Testis (tissue), 3 donors: ENCODE measurements around the gene TK2. TPM values are rescaled to one million over a fixed set of nuclear protein-coding genes. Genes with fewer than 3 reads are reported as not detected.

Experiments
- DNase-seq: peaks from one replicate; pipeline ENCODE4 v3.0.0-alpha.2; 2019
- H3K27ac ChIP-seq, 2 donors: fragments of 200-600 bp; sonication (generic); one replicate each; pipeline ENCODE4 v1.5.1; 2019
- H3K27me3 ChIP-seq: fragments of 200-600 bp; sonication (generic); one replicate; pipeline ENCODE4 v1.5.1; 2019
- H3K36me3 ChIP-seq: fragments of 200-600 bp; sonication (generic); one replicate; pipeline ENCODE4 v1.5.1; 2017; ENCODE audit warnings: low read depth; ENCODE audit errors: missing control alignments
- H3K4me1 ChIP-seq: fragments of 200-600 bp; sonication (generic); one replicate; pipeline ENCODE4 v1.5.1; 2019
- H3K4me3 ChIP-seq, 2 donors: fragments of 200-600 bp; sonication (generic); one replicate each; pipeline ENCODE4 v1.5.1; 2017 to 2019
- H3K9me3 ChIP-seq: fragments of 200-600 bp; sonication (generic); one replicate; pipeline ENCODE4 v1.5.1; 2017
- CTCF ChIP-seq, 3 experiments: fragments of 450-650 bp in 2 of 3; fragments of 200-600 bp in 1 of 3; sonication (generic) in 1 of 3; IDR thresholded peaks; one replicate each; pipeline ENCODE4 v1.5.1; 2016 to 2019; ENCODE audit warnings: antibody characterized with exemption in 3 of 3, mild to moderate bottlenecking in 2 of 3, moderate library complexity in 1 of 3
- POLR2A ChIP-seq: fragments of 450-650 bp; IDR thresholded peaks from one replicate; pipeline ENCODE4 v1.6.1; 2017; ENCODE audit warnings: antibody characterized with exemption, mild to moderate bottlenecking, moderate library complexity
- WGBS, 2 donors: methylation state at CpG; one replicate each; pipeline ENCODE4 v1.1.5; 2018; 5-methylcytosine and 5-hydroxymethylcytosine counted together
- intact Hi-C: fragments of 100-400 bp; cut with DNase I; formaldehyde crosslinking; loops from one replicate; pipeline ENCODE4 v1.15.1; 2023; ENCODE audit warnings: low total_unique reads
- polyA plus RNA-seq: library from polyadenylated mRNA; stranded (reverse); fragments of 350-450 nt; fragmentation: Illumina TruSeq; extraction: RNeasy Lipid Tissue Mini Kit (QIAGEN cat#74804); gene quantifications from one replicate; pipeline ENCODE4 v1.2.3, GENCODE V29; 2014; ENCODE audit warnings: low read depth, low replicate concordance; ENCODE audit not compliant: insufficient read depth
- total RNA-seq, 2 donors: library from RNA; depleted of rRNA; stranded (reverse); fragments of >200 nt; gene quantifications; one replicate each; pipeline ENCODE4 v1.2.3, GENCODE V29; 2016

The TK2 gene
- total and polyA plus RNA-seq, 3 donors from 2014 or later = 51.7 to 73.4 (median 66.8) TPM

- H3K4me3 ChIP-seq = no peak overlapping the region
- TF ChIP-seq CTCF (IDR thresholded peaks at IDR 0.05) (no peak), POLR2A (no peak)
- intact Hi-C loops = no loop called here
- no peaks in the 10 kb centered on the region for H3K27me3 ChIP-seq
- WGBS, 2 donors = 85 to 92% methylated on average over 3 of the region's 3 CpGs
- no peak overlapping the region for H3K27ac ChIP-seq
- H3K4me1 ChIP-seq = no peaks in the 10 kb centered on the region
- H3K9me3 ChIP-seq = no peaks in the 10 kb centered on the region
- H3K36me3 ChIP-seq = no peaks in the 10 kb centered on the region
- no peak for DNase-seq
Measured at GRCh38 chr16:66542396-66542795, 7.5 kb downstream of the TK2 start.

GRCh38 chr16:66541388-66542355 is 8.2 kb downstream of the TK2 start:
- Histone ChIP-seq H3K27me3 (no peaks in the 10 kb centered on the region), H3K27ac (no peak overlapping the region), H3K4me3 (no peak overlapping the region), H3K36me3 (no peaks in the 10 kb centered on the region), H3K4me1 (no peaks in the 10 kb centered on the region), H3K9me3 (no peaks in the 10 kb centered on the region)
- intact Hi-C loops = no loop called here
- WGBS, 2 donors = 79 to 82% methylated on average over 18 of the region's 18 CpGs
- DNase-seq = no peak
- TF ChIP-seq POLR2A (no peak), CTCF (IDR thresholded peaks at IDR 0.05) (no peak)

GRCh38 chr16:66539623-66540469 is 10.1 kb downstream of the TK2 start:
- Histone ChIP-seq H3K9me3 (no peaks in the 10 kb centered on the region), H3K4me1 (no peaks in the 10 kb centered on the region), H3K4me3 (no peak overlapping the region), H3K27me3 (no peaks in the 10 kb centered on the region), H3K36me3 (no peaks in the 10 kb centered on the region), H3K27ac (no peak overlapping the region)
- TF ChIP-seq POLR2A = no peak
- no peak for TF ChIP-seq CTCF (IDR thresholded peaks at IDR 0.05)
- DNase-seq = no peak
- WGBS, 2 donors = 85 to 92% methylated on average over 3 of the region's 3 CpGs
- intact Hi-C loops = no loop called here

- H3K36me3 ChIP-seq = no peaks in the 10 kb centered on the region
- no peak for DNase-seq
- no peaks in the 10 kb centered on the region for H3K27me3 ChIP-seq
- H3K4me3 ChIP-seq = no peak overlapping the region
- TF ChIP-seq POLR2A (no peak), CTCF (IDR thresholded peaks at IDR 0.05) (no peak)
- WGBS, 2 donors = 75 to 83% methylated on average over 5 of the region's 5 CpGs
- H3K27ac ChIP-seq = no peak overlapping the region
- intact Hi-C loops = no loop called here
- no peaks in the 10 kb centered on the region for H3K4me1 ChIP-seq
- H3K9me3 ChIP-seq = no peaks in the 10 kb centered on the region
Measured at GRCh38 chr16:66538910-66539309, 11.0 kb downstream of the TK2 start.
